Gastroesophageal sphincter (tissue), 3 donors: Measurements from ENCODE around the gene MYO1D.

Experiments used
- EP300 ChIP-seq: sonication (generic); formaldehyde crosslinking; IDR thresholded peaks from one replicate; pipeline ENCODE4 v1.6.1; 2017; ENCODE audit warnings: antibody characterized with exemption, mild to moderate bottlenecking
- POLR2AphosphoS5 ChIP-seq: sonication (generic); formaldehyde crosslinking; IDR thresholded peaks from one replicate; pipeline ENCODE4 v1.6.1; 2017; ENCODE audit warnings: antibody characterized with exemption
- TF ChIP-seq, protein P1 (sequence below), 4 experiments: fragments of 200-600 bp in 2 of 4; fragments of 450-650 bp in 2 of 4; sonication (generic) in 1 of 4; IDR thresholded peaks; one replicate each; pipeline ENCODE4 v1.5.1; 2017 to 2019; ENCODE audit warnings: antibody characterized with exemption in 4 of 4, mild to moderate bottlenecking in 2 of 4, moderate library complexity in 2 of 4

DNA sequence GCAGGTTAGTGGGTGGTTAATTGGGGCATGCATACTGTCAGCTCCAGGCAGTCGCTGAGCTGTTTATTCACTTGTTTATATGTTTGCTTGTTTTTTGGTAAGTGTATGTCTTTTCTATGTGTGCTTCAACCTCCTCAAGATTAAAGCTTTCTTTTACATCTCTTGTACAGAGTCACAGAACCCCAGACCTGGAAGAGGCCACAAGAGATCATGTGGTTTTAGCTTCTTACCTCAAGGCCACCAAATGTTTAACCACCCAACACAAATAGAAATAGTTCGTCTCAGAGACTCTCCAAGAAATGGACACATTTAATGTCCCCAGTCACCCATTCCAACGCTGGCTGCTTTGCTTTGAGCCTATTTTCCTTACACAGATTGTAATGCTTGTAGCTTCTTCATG lies 39.2 kb upstream of the MYO1D start:
- no peak for TF ChIP-seq EP300
- TF ChIP-seq, protein P1, sequence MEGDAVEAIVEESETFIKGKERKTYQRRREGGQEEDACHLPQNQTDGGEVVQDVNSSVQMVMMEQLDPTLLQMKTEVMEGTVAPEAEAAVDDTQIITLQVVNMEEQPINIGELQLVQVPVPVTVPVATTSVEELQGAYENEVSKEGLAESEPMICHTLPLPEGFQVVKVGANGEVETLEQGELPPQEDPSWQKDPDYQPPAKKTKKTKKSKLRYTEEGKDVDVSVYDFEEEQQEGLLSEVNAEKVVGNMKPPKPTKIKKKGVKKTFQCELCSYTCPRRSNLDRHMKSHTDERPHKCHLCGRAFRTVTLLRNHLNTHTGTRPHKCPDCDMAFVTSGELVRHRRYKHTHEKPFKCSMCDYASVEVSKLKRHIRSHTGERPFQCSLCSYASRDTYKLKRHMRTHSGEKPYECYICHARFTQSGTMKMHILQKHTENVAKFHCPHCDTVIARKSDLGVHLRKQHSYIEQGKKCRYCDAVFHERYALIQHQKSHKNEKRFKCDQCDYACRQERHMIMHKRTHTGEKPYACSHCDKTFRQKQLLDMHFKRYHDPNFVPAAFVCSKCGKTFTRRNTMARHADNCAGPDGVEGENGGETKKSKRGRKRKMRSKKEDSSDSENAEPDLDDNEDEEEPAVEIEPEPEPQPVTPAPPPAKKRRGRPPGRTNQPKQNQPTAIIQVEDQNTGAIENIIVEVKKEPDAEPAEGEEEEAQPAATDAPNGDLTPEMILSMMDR (IDR thresholded peaks at IDR 0.05): no peak
- no peak for TF ChIP-seq POLR2AphosphoS5
